Measurements from ENCODE around the gene ATP8A1.

Gene ATP8A1

GRCh38 chr4:42570221-42570620, 86.7 kb downstream of the ATP8A1 start:
- DNase-seq (ENCODE audit: low spot score): no peak

- DNase-seq (ENCODE audit: low spot score): peak; percentile 57
These were observed 88.2 kb downstream of the ATP8A1 start for GRCh38 chr4:42568610-42569207.

GRCh38 chr4:42566835-42567234, 90.1 kb downstream of the ATP8A1 start:
- DNase-seq (ENCODE audit: low spot score): no peak

GRCh38 chr4:42562016-42562415, 94.9 kb downstream of the ATP8A1 start:
- no peak for DNase-seq (ENCODE audit: low spot score)

GRCh38 chr4:42561031-42561430, 95.9 kb downstream of the ATP8A1 start:
- DNase-seq (ENCODE audit: low spot score): no peak

- DNase-seq (ENCODE audit: low spot score): no peak
These were observed 96.4 kb downstream of the ATP8A1 start for GRCh38 chr4:42560467-42560861.

- no peak for DNase-seq (ENCODE audit: low spot score)
These were observed 98.7 kb downstream of the ATP8A1 start for GRCh38 chr4:42558156-42558555.

GRCh38 chr4:42555828-42556227, 101.1 kb downstream of the ATP8A1 start:
- DNase-seq (ENCODE audit: low spot score): no peak

GRCh38 chr4:42554072-42554471, 102.8 kb downstream of the ATP8A1 start:
- DNase-seq (ENCODE audit: low spot score): no peak

GRCh38 chr4:42549896-42550295, 107.0 kb downstream of the ATP8A1 start:
- DNase-seq (ENCODE audit: low spot score): no peak

GRCh38 chr4:42547805-42548204, 109.1 kb downstream of the ATP8A1 start:
- DNase-seq (ENCODE audit: low spot score): no peak

- DNase-seq (ENCODE audit: low spot score): no peak
These were observed 113.1 kb downstream of the ATP8A1 start for GRCh38 chr4:42543762-42544161.

- no peak for DNase-seq (ENCODE audit: low spot score)
These were observed 113.8 kb downstream of the ATP8A1 start for GRCh38 chr4:42543126-42543525.

- no peak for DNase-seq (ENCODE audit: low spot score)
These were observed 115.3 kb downstream of the ATP8A1 start for GRCh38 chr4:42541647-42542046.

- DNase-seq (ENCODE audit: low spot score): no peak
These were observed 123.9 kb downstream of the ATP8A1 start for GRCh38 chr4:42533042-42533441.

GRCh38 chr4:42531341-42532030, 125.4 kb downstream of the ATP8A1 start:
- no peak for DNase-seq (ENCODE audit: low spot score)

GRCh38 chr4:42523066-42523718, 133.7 kb downstream of the ATP8A1 start:
- no peak for DNase-seq (ENCODE audit: low spot score)

- peak; percentile 22 for DNase-seq (ENCODE audit: low spot score)
These were observed 137.0 kb downstream of the ATP8A1 start for GRCh38 chr4:42519803-42520417.

GRCh38 chr4:42515156-42515884, 141.6 kb downstream of the ATP8A1 start:
- no peak for DNase-seq (ENCODE audit: low spot score)

- no peak for DNase-seq (ENCODE audit: low spot score)
These were observed 143.0 kb downstream of the ATP8A1 start for GRCh38 chr4:42513748-42514492.

- no peak for DNase-seq (ENCODE audit: low spot score)
These were observed 144.7 kb downstream of the ATP8A1 start for GRCh38 chr4:42512226-42512625.

GRCh38 chr4:42510225-42510624, 146.7 kb downstream of the ATP8A1 start:
- no peak for DNase-seq (ENCODE audit: low spot score)

Data from SW480 (cell line).